ENCODE data around the gene HMGCS1.
"Not testable (repeated sequence)": the region's sequence is repeated elsewhere in the genome, so short reads cannot be mapped to it uniquely, and the experiment has no call there.

HMGCS1 gene

DNA sequence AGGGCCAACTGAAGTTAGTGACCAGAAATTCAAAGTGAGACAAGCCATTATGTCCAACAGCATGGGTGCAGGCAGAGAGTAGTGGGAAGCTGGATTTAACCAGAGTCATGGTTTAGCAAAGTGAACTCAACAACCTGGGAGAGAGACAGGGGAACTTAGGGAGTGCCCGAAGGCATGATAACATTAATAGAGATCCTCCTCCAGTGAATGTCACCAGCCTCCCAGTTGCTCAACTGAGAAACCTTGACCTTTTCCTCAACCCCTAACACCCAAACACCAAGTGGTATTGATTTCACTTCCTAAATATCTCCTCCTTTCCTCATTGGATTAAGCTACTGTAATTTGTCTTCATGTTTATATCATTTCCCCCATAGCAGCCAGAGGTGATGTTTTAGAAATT lies 42.6 kb downstream of the HMGCS1 start:
- DNase-seq, result no peak

DNA sequence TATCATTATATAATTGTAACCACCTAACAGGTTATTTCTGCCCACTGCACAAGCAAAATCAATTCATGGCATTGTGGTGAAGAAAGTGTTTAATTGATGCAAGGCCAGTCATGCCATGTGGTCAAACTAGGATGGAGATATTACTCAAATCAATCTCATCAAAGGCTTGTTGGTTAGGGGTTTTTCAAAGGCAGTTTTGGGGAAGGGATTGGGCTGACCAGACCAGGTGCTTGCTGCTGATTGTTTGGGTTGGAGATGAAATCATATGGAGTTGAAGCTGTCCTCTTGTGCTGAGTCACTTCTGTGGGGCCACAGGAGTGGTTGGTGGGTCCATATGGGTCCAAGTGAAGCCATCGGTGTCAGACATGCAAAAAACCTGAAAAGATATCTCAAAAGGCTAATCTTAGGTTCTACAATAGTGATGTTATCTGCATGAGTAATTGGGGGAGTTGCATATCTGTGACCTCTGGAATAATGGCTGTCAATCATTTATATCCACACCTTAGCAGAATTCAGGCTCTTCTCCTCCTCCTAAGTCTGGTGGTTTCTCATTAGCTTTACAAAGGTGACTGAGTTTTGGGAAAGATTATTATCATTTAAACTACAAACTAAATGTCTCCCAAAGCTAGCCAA lies 44.9 kb downstream of the HMGCS1 start:
- DNase-seq, result no peak

DNA sequence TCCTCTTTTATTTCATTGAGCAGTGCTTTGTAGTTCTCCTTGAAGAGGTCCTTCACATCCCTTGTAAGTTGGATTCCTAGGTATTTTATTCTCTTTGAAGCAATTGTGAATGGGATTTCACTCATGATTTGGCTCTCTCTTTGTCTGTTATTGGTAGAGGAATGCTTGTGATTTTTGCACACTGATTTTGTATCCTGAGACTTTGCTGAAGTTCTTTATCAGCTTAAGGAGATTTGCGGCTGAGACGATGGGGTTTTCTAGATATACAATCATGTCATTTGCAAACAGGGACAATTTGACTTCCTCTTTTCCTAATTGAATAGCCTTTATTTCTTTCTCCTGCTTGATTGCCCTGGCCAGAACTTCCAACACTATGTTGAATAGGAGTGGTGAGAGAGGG lies 50.9 kb downstream of the HMGCS1 start:
- DNase-seq, result not testable (repeated sequence)

DNA sequence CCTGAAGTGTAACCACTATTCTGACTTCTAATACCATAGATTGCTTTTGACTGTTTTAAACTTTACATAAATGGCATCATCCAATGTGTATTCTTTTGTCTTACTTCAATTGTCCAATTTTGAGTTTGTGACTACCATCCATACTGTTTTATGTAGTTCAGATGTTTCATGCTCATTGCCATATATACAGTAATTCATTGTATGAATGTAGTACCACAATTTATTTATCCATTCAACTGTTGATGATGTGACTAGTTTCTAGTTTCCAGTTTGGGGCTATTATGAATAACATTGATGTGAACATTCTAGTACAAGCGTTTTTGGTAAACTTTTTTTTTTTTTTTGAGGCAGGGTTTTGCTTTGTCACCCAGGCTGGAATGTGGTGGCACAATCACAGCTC lies 55.1 kb downstream of the HMGCS1 start:
- no peak for DNase-seq

DNA sequence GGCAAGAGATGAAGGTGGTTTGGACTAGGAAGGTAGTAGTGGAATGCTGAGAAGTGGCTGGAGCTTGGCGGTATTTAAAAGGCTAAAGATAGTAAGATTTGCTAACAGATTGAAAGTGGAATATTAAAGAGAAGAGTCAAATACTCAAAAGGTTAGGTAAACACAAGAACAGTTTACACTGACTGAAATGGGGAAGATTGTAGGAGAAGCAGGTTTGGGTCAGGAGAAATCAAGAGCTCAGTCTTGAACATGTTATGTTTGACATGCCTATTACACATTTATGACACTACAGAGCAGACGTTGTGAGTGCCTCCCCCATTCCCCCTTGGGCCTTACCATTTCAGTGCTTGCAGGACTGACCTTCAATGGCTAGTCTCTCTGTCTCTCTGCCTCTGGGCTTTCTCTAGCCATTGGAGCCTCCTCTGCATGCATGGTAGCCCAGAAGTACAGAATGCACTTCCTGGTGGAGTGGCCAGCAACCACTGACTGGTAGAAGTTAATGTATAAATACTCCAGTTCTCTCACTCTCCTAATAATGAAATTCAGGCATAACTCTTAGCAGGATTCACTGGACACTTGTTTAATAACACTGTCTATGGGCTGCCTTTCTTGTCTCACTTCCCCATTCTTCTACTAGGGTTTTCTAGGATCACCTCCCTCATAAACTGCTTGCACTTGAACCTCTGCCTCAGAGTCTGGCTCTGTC lies 56.8 kb downstream of the HMGCS1 start:
- DNase-seq, result no peak

DNA sequence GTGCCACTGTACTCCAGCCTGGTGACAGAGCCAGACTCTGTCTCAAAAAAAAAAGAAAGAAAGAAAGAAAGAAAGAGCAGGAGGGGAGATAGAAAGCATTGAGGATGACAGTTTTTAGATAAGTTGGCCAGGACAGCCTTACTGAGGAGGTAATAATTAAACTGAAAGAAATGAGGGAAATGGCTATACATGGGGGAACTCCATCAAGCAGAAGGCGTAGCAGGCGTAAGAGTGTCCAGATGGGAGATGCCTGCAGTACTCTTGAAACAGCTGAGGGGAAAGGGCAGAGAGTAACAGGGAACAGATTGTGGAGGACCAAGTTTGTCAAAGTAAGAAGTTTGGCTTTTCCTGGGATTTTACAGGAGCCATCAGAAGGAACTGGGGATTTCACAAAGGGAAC lies 57.5 kb downstream of the HMGCS1 start:
- DNase-seq, result no peak

DNA sequence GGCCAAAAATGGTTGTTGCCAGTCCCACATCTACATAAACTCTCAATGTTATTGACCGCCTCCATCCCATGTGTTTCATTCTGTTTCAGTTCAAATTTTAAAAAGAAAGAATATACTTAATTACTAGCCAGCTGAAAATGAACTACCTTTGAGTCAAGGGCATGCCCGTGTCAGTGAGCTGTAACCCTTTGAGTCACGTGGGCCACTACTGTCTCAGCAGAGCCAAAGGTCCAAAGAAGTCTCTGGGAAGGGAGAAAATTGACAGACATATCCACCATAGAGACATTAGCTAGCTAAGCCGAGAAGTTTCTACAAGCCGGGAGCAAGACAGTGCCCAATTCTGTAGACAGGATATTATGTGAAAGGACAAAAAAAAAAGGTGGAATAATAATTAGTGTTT lies 61.5 kb downstream of the HMGCS1 start:
- DNase-seq, result no peak

DNA sequence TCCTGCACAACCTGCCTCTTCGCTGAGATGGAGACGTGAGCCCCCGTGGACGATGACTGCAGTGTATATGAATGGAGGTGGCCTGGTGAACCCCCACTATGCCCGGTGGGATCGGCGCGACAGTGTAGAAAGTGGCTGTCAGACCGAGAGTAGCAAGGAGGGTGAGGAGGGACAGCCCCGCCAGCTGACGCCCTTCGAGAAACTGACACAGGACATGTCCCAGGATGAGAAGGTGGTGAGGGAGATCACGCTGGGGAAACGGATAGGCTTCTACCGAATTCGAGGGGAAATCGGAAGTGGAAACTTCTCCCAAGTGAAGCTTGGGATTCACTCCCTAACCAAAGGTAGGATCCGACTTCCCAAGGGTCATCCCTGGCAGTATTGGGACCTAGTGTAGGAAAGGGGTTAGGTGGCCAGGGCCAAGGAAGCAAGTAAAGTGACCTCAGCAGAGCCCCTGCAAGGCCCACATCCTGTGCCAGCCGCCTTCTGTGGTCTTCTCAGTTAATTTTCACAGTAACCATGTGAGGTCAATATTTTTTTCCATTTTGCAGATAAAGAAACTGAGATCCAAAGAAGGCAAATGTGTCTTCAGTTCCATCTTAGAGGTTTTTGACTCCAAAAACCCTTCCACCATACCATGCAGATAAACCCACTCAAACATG lies 67.4 kb downstream of the HMGCS1 start:
- no peak for DNase-seq

DNA sequence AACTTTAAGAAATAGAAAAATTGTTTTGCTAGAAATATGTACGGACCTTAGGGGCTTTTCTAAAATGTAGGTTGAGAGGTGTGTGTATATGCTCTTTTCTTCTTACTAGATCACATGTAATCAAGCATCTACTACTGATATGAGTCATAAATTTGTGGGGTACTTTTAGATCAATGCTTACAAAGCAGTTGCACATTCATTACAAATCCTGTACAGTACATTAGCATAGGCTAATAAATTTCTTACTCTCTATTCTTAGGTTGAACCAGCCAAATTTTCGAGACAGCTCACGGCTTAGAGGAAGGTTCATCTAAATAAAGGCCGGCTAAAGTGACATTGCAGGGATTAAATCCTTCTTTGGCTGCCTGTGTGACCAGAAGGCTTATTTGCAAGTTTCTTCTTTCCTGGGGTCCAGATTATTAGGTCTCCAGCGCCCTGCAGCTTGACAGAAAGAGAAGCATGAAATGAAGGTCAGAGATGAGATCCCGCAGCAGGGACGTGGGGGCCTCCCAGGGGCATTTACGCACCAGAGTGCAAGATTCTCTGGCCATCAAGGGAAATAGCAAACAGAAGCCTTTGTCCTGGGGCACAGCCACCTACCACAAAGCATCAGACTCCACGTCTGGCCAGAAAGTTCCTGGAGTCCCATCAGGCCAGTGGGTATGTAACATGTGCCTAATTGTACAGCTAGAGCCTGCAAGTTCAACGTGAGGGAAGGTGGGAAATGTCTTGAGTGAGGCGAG lies 68.2 kb downstream of the HMGCS1 start:
- no peak for DNase-seq

DNA sequence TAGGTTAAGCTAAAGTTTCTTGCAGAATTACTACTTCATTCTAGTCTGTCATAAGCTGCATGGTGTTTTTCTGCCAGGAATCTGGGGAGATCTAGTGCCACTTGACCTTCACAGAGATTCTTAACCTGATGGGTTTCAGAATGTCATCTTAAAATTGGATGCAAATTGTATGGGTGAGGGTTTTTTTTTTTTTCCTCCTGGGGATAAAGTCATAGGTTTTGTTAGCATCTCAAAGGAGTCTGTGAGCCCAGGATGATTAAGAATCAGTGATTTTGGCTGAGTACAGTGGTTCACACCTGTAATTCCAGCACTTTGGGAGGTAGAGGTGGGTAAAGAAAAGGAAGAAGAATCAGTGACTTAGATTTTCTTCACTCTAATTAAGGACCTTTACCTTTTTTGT lies 69.9 kb downstream of the HMGCS1 start:
- DNase-seq, result no peak

DNA sequence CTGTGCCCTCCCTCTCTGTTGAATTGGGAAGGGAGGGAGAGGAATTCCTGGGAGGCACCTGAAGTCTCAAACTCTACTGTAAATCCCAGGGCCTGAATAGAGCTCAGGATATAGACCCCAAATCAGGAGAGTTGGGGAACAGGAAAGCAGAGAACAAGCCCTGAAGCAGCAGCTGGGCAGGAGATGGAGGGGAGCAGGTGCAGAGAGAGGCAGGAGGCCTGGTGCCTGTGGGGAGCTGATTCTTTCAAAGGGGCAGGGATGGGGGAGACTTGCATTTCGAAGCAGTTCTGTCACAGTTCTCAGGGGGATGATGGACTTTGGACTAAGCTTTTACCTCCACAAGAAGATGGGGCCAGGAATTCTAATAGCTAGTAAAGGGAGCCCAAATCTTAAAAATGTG lies 71.0 kb downstream of the HMGCS1 start:
- no peak for DNase-seq
